A549 (cell line): ENCODE measurements around the gene SH2D2A. TPM values are rescaled to one million over a fixed set of nuclear protein-coding genes. Genes with fewer than 3 reads are reported as not detected.

Experiments
- ATAC-seq, 2 experiments: fragments of 200-7000 bp in 1 of 2; fragments of >200 bp in 1 of 2; cut with Nextera tagmentation in 1 of 2; cut with Tn5 transposase in 1 of 2; 3 replicates each; pipeline versions ENCODE4 v1.8.0 to v1.9.1; 2018 to 2020; ENCODE audit warnings: mild to moderate bottlenecking in 1 of 2, moderate library complexity in 1 of 2
- CTCF ChIA-PET: fragments of 300-600 bp; sonication (Branson Sonifier 250); formaldehyde crosslinking; extraction: SDS; loops from one replicate; lab custom pipeline; 2021; ENCODE audit warnings: antibody characterized with exemption, inconsistent platforms; lab: Yijun Ruan, JAX
- POLR2A ChIA-PET: fragments of 350-600 bp; formaldehyde crosslinking; extraction: SDS; loops from one replicate; lab custom pipeline; 2021; ENCODE audit warnings: antibody characterized with exemption, inconsistent platforms; lab: Yijun Ruan, JAX
- DNase-seq, 2 experiments: peaks; one replicate each; pipeline versions ENCODE4 v3.0.0 to v3.0.0-alpha.2; 2011 to 2016; ENCODE audit warnings: low read depth in 1 of 2, low spot score in 1 of 2
- FAIRE-seq: peaks from 2 replicates; lab custom pipeline; 2011; peaks lifted over from hg19 to GRCh38; lab: Jason Lieb, UNC
- H3K27ac ChIP-seq, 2 experiments: fragments of >200 bp; sonication (Bioruptor Twin); formaldehyde crosslinking; 3 replicates each; pipeline ENCODE4 v1.5.1; 2016 to 2017
- H3K4me1 ChIP-seq: fragments of >200 bp; sonication (Bioruptor Twin); formaldehyde crosslinking; 3 replicates; pipeline ENCODE4 v1.6.1; 2016
- H3K4me2 ChIP-seq: fragments of >200 bp; sonication (Bioruptor Twin); formaldehyde crosslinking; 3 replicates; pipeline ENCODE4 v1.6.1; 2016
- H3K4me3 ChIP-seq: fragments of >200 bp; sonication (Bioruptor Twin); formaldehyde crosslinking; 3 replicates; pipeline ENCODE4 v1.5.1; 2016
- H3K9me3 ChIP-seq: fragments of >200 bp; sonication (Bioruptor Twin); formaldehyde crosslinking; 3 replicates; pipeline ENCODE4 v1.6.1; 2016
- CBX2 ChIP-seq: fragments of 200-600 bp; sonication (generic); IDR thresholded peaks from 2 replicates; pipeline ENCODE4 v1.6.1; 2016; ENCODE audit warnings: low read depth, mild to moderate bottlenecking, borderline replicate concordance
- FOSL2 ChIP-seq, 2 experiments: fragments of 450-650 bp in 1 of 2; fragments of >200 bp in 1 of 2; sonication (Bioruptor Twin) in 1 of 2; formaldehyde crosslinking; IDR thresholded peaks; 2 replicates each; pipeline versions ENCODE4 v1.5.0 to v1.6.1; 2016 to 2020; ENCODE audit warnings: mild to moderate bottlenecking in 1 of 2, moderate library complexity in 1 of 2
- FOXS1 ChIP-seq: fragments of 250-450 bp; sonication (Bioruptor Pico); IDR thresholded peaks from 2 replicates; pipeline ENCODE4 v1.5.0; 2020; ENCODE audit warnings: mild to moderate bottlenecking, moderate library complexity
- HOXB13 ChIP-seq: fragments of 250-450 bp; sonication (Bioruptor Pico); IDR thresholded peaks from 2 replicates; pipeline ENCODE4 v1.5.0; 2020; ENCODE audit warnings: low read depth, mild to moderate bottlenecking, moderate library complexity
- MAFK ChIP-seq: fragments of 450-650 bp; IDR thresholded peaks from 2 replicates; pipeline ENCODE4 v1.6.1; 2014; ENCODE audit not compliant: partially characterized antibody
- MAX ChIP-seq: IDR thresholded peaks from 2 replicates; pipeline ENCODE4 v1.6.1; 2012
- MAZ ChIP-seq: fragments of 150-350 bp; IDR thresholded peaks from 2 replicates; pipeline ENCODE4 v1.6.1; 2014; ENCODE audit warnings: antibody characterized with exemption, low read depth, low read length, borderline replicate concordance
- NPAS2 ChIP-seq: fragments of 250-450 bp; sonication (Bioruptor Pico); IDR thresholded peaks from 2 replicates; pipeline ENCODE4 v1.8.0; 2022; ENCODE audit warnings: mild to moderate bottlenecking, moderate library complexity, borderline replicate concordance
- NR3C1 ChIP-seq: fragments of >200 bp; sonication (Bioruptor Twin); formaldehyde crosslinking; IDR thresholded peaks from 3 replicates; pipeline ENCODE4 v1.6.1; 2017
- POLR2A ChIP-seq: IDR thresholded peaks from 2 replicates; pipeline ENCODE4 v1.6.1; 2012; ENCODE audit warnings: mild to moderate bottlenecking, low read length
- REST ChIP-seq: fragments of 200-600 bp; sonication (generic); IDR thresholded peaks from 2 replicates; pipeline ENCODE4 v1.6.1; 2016; ENCODE audit warnings: antibody characterized with exemption, mild to moderate bottlenecking, moderate library complexity
- RFX5 ChIP-seq: fragments of 450-650 bp; IDR thresholded peaks from 2 replicates; pipeline ENCODE4 v1.7.1; 2014; ENCODE audit warnings: antibody characterized with exemption, mild to moderate bottlenecking, moderate library complexity
- SMC3 ChIP-seq: fragments of >200 bp; sonication (Bioruptor Twin); formaldehyde crosslinking; IDR thresholded peaks from 3 replicates; pipeline ENCODE4 v1.6.1; 2018; ENCODE audit warnings: inconsistent platforms
- TP53 ChIP-seq: fragments of 250-450 bp; sonication (Bioruptor Pico); IDR thresholded peaks from 2 replicates; pipeline ENCODE4 v1.5.0; 2021; ENCODE audit warnings: mild to moderate bottlenecking, moderate library complexity
- USF2 ChIP-seq: fragments of 450-650 bp; IDR thresholded peaks from 2 replicates; pipeline ENCODE4 v1.6.1; 2014; ENCODE audit warnings: antibody characterized with exemption
- ZNF302 ChIP-seq: fragments of 250-450 bp; sonication (Bioruptor Pico); IDR thresholded peaks from 2 replicates; pipeline ENCODE4 v1.9.0; 2021; ENCODE audit warnings: inconsistent platforms, mild to moderate bottlenecking, moderate library complexity
- WGBS: methylation state at CpG from one replicate; pipeline ENCODE4 v1.1.6; 2017; ENCODE audit errors: missing lambda C conversion rate; 5-methylcytosine and 5-hydroxymethylcytosine counted together
- polyA plus RNA-seq, 4 experiments: library from polyadenylated mRNA; depleted of rRNA in 3 of 4; stranded (reverse); fragments of >200 nt; fragmentation: RNase III in 1 of 4; extraction: RNeasy Plus Mini Kit Qiagen cat#74134 plus additional on column Dnase treatment in 1 of 4; gene quantifications; 2 replicates in 3 of 4; 3 replicates in 1 of 4; pipeline ENCODE4 v1.2.3, GENCODE V29; 2011 to 2017

Gene SH2D2A
- polyA plus RNA-seq, 2 of the 4 experiments (the other 2 are of a cell fraction) = 1.6 to 1.8 TPM

- WGBS = 59% methylated on average over 3 of the region's 5 CpGs
- no peaks in the 10 kb centered on the region for H3K9me3 ChIP-seq
- POLR2A ChIA-PET = no interaction called here
- no peak for ATAC-seq
- DNase-seq = no peak
- TF ChIP-seq RFX5 (no peak), TP53 (CRISPR knock-in tag) (no peak), ZNF302 (CRISPR knock-in tag) (no peak), NR3C1 (no peak), NPAS2 (CRISPR knock-in tag) (no peak), FOXS1 (CRISPR knock-in tag) (no peak), CBX2 (no peak), REST (no peak), USF2 (no peak), MAFK (no peak), POLR2A (no peak), FOSL2 (IDR thresholded peaks at IDR 0.05) (no peak), FOSL2 (CRISPR knock-in tag; IDR thresholded peaks at IDR 0.05) (no peak), MAZ (no peak)
- TF ChIP-seq, all 56 proteins: peak for 0
- Histone ChIP-seq H3K27ac (no peak overlapping the region), H3K4me2 (no peak overlapping the region), H3K4me3 (no peak overlapping the region), H3K4me1 (no peaks in the 10 kb centered on the region)
- FAIRE-seq = no peak
- CTCF ChIA-PET = interaction anchor here (0.7 to 20.9 kb wide), 12 partner anchors 7 to 187 kb away, joined by 3 to 480 read pairs (median 4); partner anchors contain the start of genes INSRR and NTRK1
These were observed 30.0 kb upstream of the SH2D2A start for GRCh38 chr1:156846643-156847042.

- 72% methylated on average over 13 of the region's 18 CpGs for WGBS
These were observed 29.4 kb upstream of the SH2D2A start for GRCh38 chr1:156845953-156846545.

More at GRCh38 chr1:156845953-156846545, 29.4 kb upstream of the SH2D2A start:
- no peak for TF ChIP-seq SMC3
- TF ChIP-seq HOXB13 = no peak
- no peak for TF ChIP-seq TP53 (CRISPR knock-in tag)
- TF ChIP-seq MAX = no peak
- no peak for TF ChIP-seq USF2
- TF ChIP-seq, all 56 proteins: peak for 0
- no peaks in the 10 kb centered on the region for H3K4me1 ChIP-seq
- ATAC-seq (no peak), FAIRE-seq (no peak), DNase-seq (no peak)
- H3K4me2 ChIP-seq = no peak overlapping the region
- H3K4me3 ChIP-seq = no peak overlapping the region
- ChIA-PET CTCF (interaction anchor here (0.7 to 20.9 kb wide), 9 partner anchors 6 to 187 kb away, joined by 3 to 480 read pairs (median 4); partner anchors contain the start of genes INSRR and NTRK1), POLR2A (no interaction called here)
- no peak overlapping the region for H3K27ac ChIP-seq
- no peaks in the 10 kb centered on the region for H3K9me3 ChIP-seq
